NT2/D1 (cell line): Measurements from ENCODE around the gene PPP1CC.

Experiments
- SUZ12 ChIP-seq: IDR thresholded peaks from 2 replicates; pipeline ENCODE4 v1.6.1; 2011; ENCODE audit not compliant: insufficient read length, insufficient read depth; ENCODE audit errors: extremely low read depth
- ZNF274 ChIP-seq: IDR thresholded peaks from 2 replicates; pipeline ENCODE4 v1.6.1; 2011; ENCODE audit warnings: mild to moderate bottlenecking, low read depth, low read length

DNA sequence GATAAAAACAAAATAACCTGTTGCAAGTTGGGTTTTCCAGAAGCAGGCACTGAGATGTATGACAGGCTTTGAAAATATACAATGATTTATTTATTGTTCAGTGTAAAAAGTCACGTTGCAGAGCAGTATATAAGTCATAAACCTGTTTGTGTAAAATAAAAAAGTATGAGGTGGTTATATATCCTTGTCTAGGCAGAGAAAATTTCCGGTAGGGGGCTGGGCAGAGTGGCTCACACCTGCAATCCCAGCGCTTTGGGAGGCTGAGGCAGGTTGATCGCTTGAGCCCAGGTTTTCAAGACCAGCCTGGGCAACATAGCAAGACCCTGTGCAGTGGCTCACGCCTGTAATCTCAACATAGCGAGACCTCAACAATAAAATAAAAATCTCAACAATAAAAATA is 16.2 kb upstream of the PPP1CC start:
- TF ChIP-seq SUZ12 (no peak), ZNF274 (no peak)
